ENCODE measurements around the gene VASP. TPM values are rescaled to one million over a fixed set of nuclear protein-coding genes. Genes with fewer than 3 reads are reported as not detected.

Gene VASP
- total and polyA plus RNA-seq, 9 of the 15 experiments (the other 6 are each of a cell fraction or from before 2014, with no cell fraction given), result 16.7 to 261 (median 112) TPM

- Histone ChIP-seq H3K4me1 (replicated peaks in 1 of 2; ENCODE audit: control insufficient read depth in 2 of 2, insufficient read depth in 2 of 2, low read length in 2 of 2) (peaks cover 7 to 53% of the 10 kb centered on the region in 2 experiments; a peak in 4 of 5 replicates), H3K4me3 (peak overlapping the region; percentile 60), H3K27ac (ENCODE audit: extremely low read depth, low read depth, low read length) (peak overlapping the region; percentile 77), H3K9ac (ENCODE audit: insufficient read depth in 1 of 2, low read depth in 2 of 2, low read length in 2 of 2) (peak overlapping the region; percentile 67 to 94), H2AFZ (ENCODE audit: low read depth, low read length) (peak overlapping the region; percentile 90), H3K4me2 (ENCODE audit: insufficient read depth, low read length) (peak overlapping the region; percentile 82), H3K27me3 (ENCODE audit: control insufficient read depth in 2 of 2, insufficient read depth in 2 of 2, low read length in 2 of 2) (peaks cover 3 to 16% of the 10 kb centered on the region in 2 experiments; a peak in 3 of 5 replicates), H3K79me2 (ENCODE audit: control insufficient read depth, insufficient read depth, low read length) (peaks cover 6% of the 10 kb centered on the region; the same call in 1 of the 3 replicates), H3K36me3 (ENCODE audit: control insufficient read depth, insufficient read depth, low read length) (no peaks in the 10 kb centered on the region), H4K20me1 (replicated peaks; ENCODE audit: control insufficient read depth, insufficient read depth, low read length) (no peaks in the 10 kb centered on the region), H3K9me3 (replicated peaks; ENCODE audit: control insufficient read depth, insufficient read depth, low read depth, low read length) (no peaks in the 10 kb centered on the region), H3K9me1 (ENCODE audit: control insufficient read depth, insufficient read depth, low read length) (no peaks in the 10 kb centered on the region)
- CTCF ChIA-PET (ENCODE audit: low intra/inter-chr PET ratio), result interaction anchor here (1.0 to 1.3 kb wide), 3 partner anchors 14 to 150 kb away, joined by 4 to 7 read pairs (median 4); no protein-coding TSS in a partner anchor
- intact Hi-C loops (cut with micrococcal nuclease) (no loop called here), in situ Hi-C loops (cut with MboI) (no loop called here)
- FAIRE-seq (peak; percentile 88), ATAC-seq (peak; percentile 86), DNase-seq (ENCODE audit: extremely low read depth in 1 of 4, low spot score in 3 of 4) (peak; percentile 84 to 93 (median 88))
- POLR2A ChIA-PET, result interaction anchor here (0.7 to 1.6 kb wide), 2 partner anchors 14 to 25 kb away, joined by 4 to 6 read pairs; partner anchors contain the start of gene FOSB
- BruUV-seq (replicated peaks), result TSS peak; percentile 75
- 1% methylated on average over 24 of the region's 32 CpGs for WGBS (ENCODE audit: insufficient coverage, low coverage, missing lambda C conversion rate)
- TF ChIP-seq ILF3 (IDR thresholded peaks at IDR 0.05; ENCODE audit: borderline replicate concordance) (no peak), RHOXF2B (CRISPR knock-in tag; conservative IDR thresholded peaks at IDR 0.05) (no peak), EZH2 (IDR thresholded peaks at IDR 0.05; ENCODE audit: borderline replicate concordance, low read depth, low read length) (no peak), TARDBP (IDR thresholded peaks at IDR 0.05) (no peak), TAF1 (IDR thresholded peaks at IDR 0.05; ENCODE audit: control insufficient read depth, extremely low read depth, insufficient read depth, low read length, severe bottlenecking) (peak; percentile 29), NKRF (IDR thresholded peaks at IDR 0.05; ENCODE audit: borderline replicate concordance) (no peak), THRA (IDR thresholded peaks at IDR 0.05) (no peak), E4F1 (CRISPR knock-in tag; IDR thresholded peaks at IDR 0.05; ENCODE audit: borderline replicate concordance) (no peak), RCOR1 (IDR thresholded peaks at IDR 0.05; ENCODE audit: borderline replicate concordance in 1 of 2, low read depth in 2 of 2, low read length in 2 of 2) (peak in 1 of 2 experiments; percentile 36; a peak in 1 of 4 replicates), ZNF512 (tag; IDR thresholded peaks at IDR 0.05) (no peak), THRAP3 (IDR thresholded peaks at IDR 0.05; ENCODE audit: borderline replicate concordance) (no peak), CREM (IDR thresholded peaks at IDR 0.05; ENCODE audit: low read depth) (0 out of 2 replicates have a peak, but pooled peaks have one; percentile 2), KDM1A (IDR thresholded peaks at IDR 0.05) (peak in 1 of 2 experiments; percentile 64; a peak in 2 of 4 replicates)
Observed at GRCh38 chr19:45492627-45493470, 14.4 kb upstream of the VASP start.

Data from K562 (cell line).